Ishikawa (cell line): ENCODE measurements around the gene PLPPR3.

Source experiments
- CEBPB ChIP-seq: IDR thresholded peaks from 2 replicates; pipeline ENCODE4 v1.6.1; 2012
- CREB1 ChIP-seq: IDR thresholded peaks from 2 replicates; pipeline ENCODE4 v1.6.1; 2012; ENCODE audit warnings: low read depth
- EGR1 ChIP-seq: IDR thresholded peaks from 2 replicates; pipeline ENCODE4 v1.6.1; 2012
- EP300 ChIP-seq: IDR thresholded peaks from 2 replicates; pipeline ENCODE4 v1.6.1; 2012; ENCODE audit warnings: borderline replicate concordance
- FOXM1 ChIP-seq: IDR thresholded peaks from 2 replicates; pipeline ENCODE4 v1.6.1; 2012; ENCODE audit warnings: low read depth, borderline replicate concordance
- NFIC ChIP-seq: IDR thresholded peaks from 2 replicates; pipeline ENCODE4 v1.6.1; 2012
- RAD21 ChIP-seq: IDR thresholded peaks from 2 replicates; pipeline ENCODE4 v1.6.1; 2012; ENCODE audit warnings: low read depth
- TAF1 ChIP-seq: IDR thresholded peaks from 2 replicates; pipeline ENCODE4 v1.6.1; 2012; ENCODE audit warnings: low read depth, mild to moderate bottlenecking
- TCF12 ChIP-seq: IDR thresholded peaks from 2 replicates; pipeline ENCODE4 v1.6.1; 2012; ENCODE audit warnings: low read depth
- TEAD4 ChIP-seq: IDR thresholded peaks from 2 replicates; pipeline ENCODE4 v1.6.1; 2012
- YY1 ChIP-seq: IDR thresholded peaks from 2 replicates; pipeline ENCODE4 v1.6.1; 2012; ENCODE audit warnings: low read depth
- ZBTB7A ChIP-seq: IDR thresholded peaks from 2 replicates; pipeline ENCODE4 v1.6.1; 2012; ENCODE audit warnings: low read depth
- TF ChIP-seq, protein P1 (sequence below): IDR thresholded peaks from 2 replicates; pipeline ENCODE4 v1.6.1; 2012; ENCODE audit warnings: low read depth, mild to moderate bottlenecking
- TF ChIP-seq, protein P2 (sequence below): IDR thresholded peaks from 2 replicates; pipeline ENCODE4 v1.6.1; 2012
- TF ChIP-seq, protein P3 (sequence below): IDR thresholded peaks from 2 replicates; pipeline ENCODE4 v1.6.1; 2012

The PLPPR3 gene

DNA sequence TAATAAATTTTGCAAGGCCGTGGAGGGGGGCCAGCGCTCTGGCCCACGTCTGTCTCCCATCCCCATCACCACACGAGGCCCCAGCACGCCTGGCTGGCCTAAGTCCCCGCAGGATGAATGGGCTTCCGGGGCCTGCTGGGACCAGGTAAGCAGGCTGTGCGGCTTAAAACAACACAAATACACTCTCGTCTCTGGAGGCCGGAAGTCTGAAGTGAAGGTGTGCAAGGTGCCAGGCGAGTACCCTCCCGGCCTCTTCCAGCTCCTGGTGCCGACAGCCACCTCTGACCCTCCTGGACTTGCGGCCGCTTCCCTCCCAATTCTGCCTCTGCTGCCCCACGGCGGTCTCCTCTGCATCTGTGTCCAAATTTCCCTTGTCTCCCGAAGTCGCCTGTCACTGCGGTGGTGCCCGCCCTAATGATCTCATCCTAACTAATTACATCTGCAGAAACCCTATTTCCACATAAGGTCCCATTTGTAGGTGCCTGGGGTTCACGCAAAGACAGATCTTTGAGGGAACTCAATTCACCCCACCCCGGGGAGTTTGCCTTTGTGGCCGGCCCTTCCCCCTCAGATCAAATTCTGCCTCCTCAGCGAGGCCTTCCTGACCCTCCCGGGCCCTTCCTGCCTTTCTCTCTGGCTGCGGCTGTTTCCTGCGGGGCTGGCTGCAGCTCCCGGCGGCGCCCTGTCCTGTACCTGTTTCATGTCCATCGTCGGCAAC lies 32.6 kb downstream of the PLPPR3 start:
- TF ChIP-seq CREB1 = no peak
- no peak for TF ChIP-seq NFIC

DNA sequence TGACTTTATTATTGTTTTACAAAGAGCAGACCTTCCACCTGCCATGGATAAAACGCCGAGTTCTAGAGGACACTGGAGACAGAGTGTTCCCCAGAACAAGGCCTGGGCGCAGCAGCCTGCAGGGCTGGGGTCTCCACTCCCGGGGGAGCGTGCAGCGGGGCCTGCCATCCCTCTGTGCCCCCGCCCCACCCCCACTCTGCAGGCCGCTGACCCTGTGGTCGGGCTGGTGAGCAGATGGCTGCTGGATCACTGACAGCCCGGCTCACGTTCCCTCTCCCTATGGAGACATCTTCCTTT lies 33.1 kb downstream of the PLPPR3 start:
- TF ChIP-seq EGR1 = no peak
- TF ChIP-seq EP300 = no peak
- no peak for TF ChIP-seq TCF12
- TF ChIP-seq, protein P1, sequence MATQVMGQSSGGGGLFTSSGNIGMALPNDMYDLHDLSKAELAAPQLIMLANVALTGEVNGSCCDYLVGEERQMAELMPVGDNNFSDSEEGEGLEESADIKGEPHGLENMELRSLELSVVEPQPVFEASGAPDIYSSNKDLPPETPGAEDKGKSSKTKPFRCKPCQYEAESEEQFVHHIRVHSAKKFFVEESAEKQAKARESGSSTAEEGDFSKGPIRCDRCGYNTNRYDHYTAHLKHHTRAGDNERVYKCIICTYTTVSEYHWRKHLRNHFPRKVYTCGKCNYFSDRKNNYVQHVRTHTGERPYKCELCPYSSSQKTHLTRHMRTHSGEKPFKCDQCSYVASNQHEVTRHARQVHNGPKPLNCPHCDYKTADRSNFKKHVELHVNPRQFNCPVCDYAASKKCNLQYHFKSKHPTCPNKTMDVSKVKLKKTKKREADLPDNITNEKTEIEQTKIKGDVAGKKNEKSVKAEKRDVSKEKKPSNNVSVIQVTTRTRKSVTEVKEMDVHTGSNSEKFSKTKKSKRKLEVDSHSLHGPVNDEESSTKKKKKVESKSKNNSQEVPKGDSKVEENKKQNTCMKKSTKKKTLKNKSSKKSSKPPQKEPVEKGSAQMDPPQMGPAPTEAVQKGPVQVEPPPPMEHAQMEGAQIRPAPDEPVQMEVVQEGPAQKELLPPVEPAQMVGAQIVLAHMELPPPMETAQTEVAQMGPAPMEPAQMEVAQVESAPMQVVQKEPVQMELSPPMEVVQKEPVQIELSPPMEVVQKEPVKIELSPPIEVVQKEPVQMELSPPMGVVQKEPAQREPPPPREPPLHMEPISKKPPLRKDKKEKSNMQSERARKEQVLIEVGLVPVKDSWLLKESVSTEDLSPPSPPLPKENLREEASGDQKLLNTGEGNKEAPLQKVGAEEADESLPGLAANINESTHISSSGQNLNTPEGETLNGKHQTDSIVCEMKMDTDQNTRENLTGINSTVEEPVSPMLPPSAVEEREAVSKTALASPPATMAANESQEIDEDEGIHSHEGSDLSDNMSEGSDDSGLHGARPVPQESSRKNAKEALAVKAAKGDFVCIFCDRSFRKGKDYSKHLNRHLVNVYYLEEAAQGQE = no peak
- TF ChIP-seq ZBTB7A = no peak
- no peak for TF ChIP-seq RAD21
- no peak for TF ChIP-seq YY1
- no peak for TF ChIP-seq TAF1
- no peak for TF ChIP-seq CREB1
- no peak for TF ChIP-seq TEAD4
- no peak for TF ChIP-seq FOXM1
- no peak for TF ChIP-seq NFIC
- TF ChIP-seq CEBPB = no peak
- TF ChIP-seq, protein P2, sequence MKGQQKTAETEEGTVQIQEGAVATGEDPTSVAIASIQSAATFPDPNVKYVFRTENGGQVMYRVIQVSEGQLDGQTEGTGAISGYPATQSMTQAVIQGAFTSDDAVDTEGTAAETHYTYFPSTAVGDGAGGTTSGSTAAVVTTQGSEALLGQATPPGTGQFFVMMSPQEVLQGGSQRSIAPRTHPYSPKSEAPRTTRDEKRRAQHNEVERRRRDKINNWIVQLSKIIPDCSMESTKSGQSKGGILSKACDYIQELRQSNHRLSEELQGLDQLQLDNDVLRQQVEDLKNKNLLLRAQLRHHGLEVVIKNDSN = no peak
- TF ChIP-seq, protein P3, sequence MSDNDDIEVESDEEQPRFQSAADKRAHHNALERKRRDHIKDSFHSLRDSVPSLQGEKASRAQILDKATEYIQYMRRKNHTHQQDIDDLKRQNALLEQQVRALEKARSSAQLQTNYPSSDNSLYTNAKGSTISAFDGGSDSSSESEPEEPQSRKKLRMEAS = no peak

DNA sequence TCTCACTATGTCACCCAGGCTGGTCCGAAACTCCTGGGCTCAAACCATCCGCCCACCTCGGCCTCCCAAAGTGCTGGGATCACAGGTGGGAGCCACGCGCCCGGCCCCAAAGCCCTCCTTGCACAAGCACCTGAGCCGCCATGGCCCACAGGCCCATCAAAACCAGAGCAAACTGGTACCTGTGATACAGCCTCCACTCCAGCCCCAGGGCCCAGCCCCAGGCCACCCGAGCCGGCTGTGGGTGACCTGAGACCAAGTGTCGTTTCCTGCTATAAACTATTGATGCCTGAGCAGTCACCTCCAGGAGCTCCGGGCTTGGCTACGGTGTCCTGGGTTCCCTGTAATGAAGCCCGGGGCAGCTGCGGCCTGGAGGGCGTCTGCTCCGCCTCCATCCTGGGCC lies 34.2 kb downstream of the PLPPR3 start:
- TF ChIP-seq YY1 = no peak
- TF ChIP-seq, protein P3 = no peak
- TF ChIP-seq, protein P2 = no peak
- TF ChIP-seq CREB1 = no peak
- no peak for TF ChIP-seq TEAD4
- no peak for TF ChIP-seq FOXM1
- no peak for TF ChIP-seq CEBPB
- TF ChIP-seq, protein P1 = no peak
- TF ChIP-seq RAD21 = no peak
- no peak for TF ChIP-seq ZBTB7A
- TF ChIP-seq EP300 = no peak
- no peak for TF ChIP-seq EGR1
- no peak for TF ChIP-seq TAF1
- TF ChIP-seq TCF12 = no peak
- no peak for TF ChIP-seq NFIC

DNA sequence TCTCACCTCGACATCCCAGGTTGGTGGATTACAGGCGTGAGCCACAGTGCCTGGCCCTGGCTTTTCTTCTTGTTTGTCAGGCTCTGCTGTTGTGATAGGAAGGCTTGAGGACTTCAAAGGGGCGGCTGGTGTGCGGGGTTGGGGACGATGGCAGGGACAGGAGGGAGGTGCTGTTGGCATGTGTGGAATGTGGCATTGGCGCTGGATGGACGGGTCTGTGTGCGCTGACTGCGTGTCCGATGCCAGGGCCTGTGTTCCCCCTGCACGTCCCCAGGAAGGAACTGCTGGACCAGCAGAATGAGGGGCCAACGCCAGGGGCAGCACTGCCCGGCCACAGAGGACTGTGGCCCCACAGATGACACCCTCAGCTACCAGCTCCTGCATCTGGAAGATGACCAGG lies 37.2 kb downstream of the PLPPR3 start:
- TF ChIP-seq, protein P3 = peak; percentile 26; the same call in 1 of the 2 replicates
- TF ChIP-seq CEBPB (no peak), TEAD4 (peak; percentile 86), TCF12 (0 out of 2 replicates have a peak, but pooled peaks have one; percentile 32)
- TF ChIP-seq, protein P1 = no peak
